ENCODE measurements around the gene SEMA5A. TPM values are rescaled to one million over a fixed set of nuclear protein-coding genes. Genes with fewer than 3 reads are reported as not detected.

Gene SEMA5A
- polyA plus RNA-seq, 3 donors: not detected

DNA sequence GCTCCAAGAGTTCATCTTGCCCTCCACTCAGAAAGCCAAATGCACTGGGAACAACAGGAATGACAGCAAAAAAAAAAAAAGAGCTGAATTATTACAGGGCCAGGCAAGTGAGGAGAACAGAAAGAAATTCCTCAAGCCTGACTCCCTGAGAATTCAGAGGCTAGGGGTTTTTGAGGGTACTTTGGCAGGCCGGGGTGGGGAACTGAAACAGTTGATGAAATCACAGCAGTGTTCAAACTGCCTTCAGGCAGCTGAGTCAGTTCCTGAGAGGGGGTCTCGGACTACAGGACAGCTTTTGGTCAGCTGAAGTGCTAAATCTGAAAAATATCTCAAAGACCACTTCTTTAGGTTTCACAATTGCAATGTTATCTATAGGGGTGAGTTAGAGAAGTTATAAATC, 419.4 kb downstream of the SEMA5A start:
- TF ChIP-seq CTCF (IDR thresholded peaks at IDR 0.05): no peak
- Mint-ChIP-seq H3K4me3 (no peak overlapping the region), H3K36me3 (no peaks in the 10 kb centered on the region), H3K9me3 (peaks cover 0 to 12% (median 2%) of the 10 kb centered on the region in 7 donors), H3K27ac (no peak overlapping the region), H3K4me1 (no peaks in the 10 kb centered on the region), H3K27me3 (ENCODE audit: low read depth in 3 of 3) (peaks cover 0 to 2% (median 2%) of the 10 kb centered on the region in 3 donors)
- Histone ChIP-seq H4K20me1 (ENCODE audit: insufficient read depth, low read length) (no peaks in the 10 kb centered on the region), H2AFZ (ENCODE audit: insufficient read depth, low read depth, low read length, poor library complexity, severe bottlenecking) (no peak overlapping the region), H3K4me3 (replicated peaks in 1 of 3; ENCODE audit: low read depth in 2 of 3, low read length in 3 of 3) (no peak overlapping the region), H3K9ac (ENCODE audit: insufficient read depth, low read length, poor library complexity, severe bottlenecking) (no peak overlapping the region), H3K4me1 (ENCODE audit: control insufficient read depth in 1 of 2, insufficient read depth in 2 of 2, low read length in 2 of 2) (no peaks in the 10 kb centered on the region), H3K36me3 (replicated peaks in 1 of 2; ENCODE audit: control insufficient read depth in 1 of 2, insufficient read depth in 2 of 2, low read length in 2 of 2) (no peaks in the 10 kb centered on the region), H3K79me2 (ENCODE audit: insufficient read depth, low read length) (no peaks in the 10 kb centered on the region), H3K9me3 (replicated peaks in 1 of 2; ENCODE audit: control insufficient read depth in 1 of 2, insufficient read depth in 1 of 2, low read length in 2 of 2) (no peaks in the 10 kb centered on the region), H3K27me3 (ENCODE audit: control insufficient read depth in 2 of 2, insufficient read depth in 2 of 2, low read length in 2 of 2) (no peaks in the 10 kb centered on the region), H3K27ac (ENCODE audit: low read depth in 1 of 2, low read length in 2 of 2) (no peak overlapping the region), H3K4me2 (replicated peaks; ENCODE audit: extremely low read depth, low read length, poor library complexity, severe bottlenecking) (no peak overlapping the region)
- no CpG with 5 or more reads among the region's 2 CpGs for WGBS (ENCODE audit: insufficient coverage)
- intact Hi-C loops (cut with micrococcal nuclease): no loop called here
- no peak for DNase-seq

- DNase-seq: no peak
Observed at GRCh38 chr5:9125852-9126251, 420.0 kb downstream of the SEMA5A start.

More at GRCh38 chr5:9125852-9126251, 420.0 kb downstream of the SEMA5A start:
- Histone ChIP-seq H3K4me1 (ENCODE audit: control insufficient read depth in 1 of 2, insufficient read depth in 2 of 2, low read length in 2 of 2) (no peaks in the 10 kb centered on the region), H3K4me3 (replicated peaks in 1 of 3; ENCODE audit: low read depth in 2 of 3, low read length in 3 of 3) (no peak overlapping the region), H3K79me2 (ENCODE audit: insufficient read depth, low read length) (no peaks in the 10 kb centered on the region), H3K27ac (ENCODE audit: low read depth in 1 of 2, low read length in 2 of 2) (no peak overlapping the region), H3K36me3 (replicated peaks in 1 of 2; ENCODE audit: control insufficient read depth in 1 of 2, insufficient read depth in 2 of 2, low read length in 2 of 2) (no peaks in the 10 kb centered on the region), H3K9ac (ENCODE audit: insufficient read depth, low read length, poor library complexity, severe bottlenecking) (no peak overlapping the region), H2AFZ (ENCODE audit: insufficient read depth, low read depth, low read length, poor library complexity, severe bottlenecking) (no peak overlapping the region), H3K27me3 (ENCODE audit: control insufficient read depth in 2 of 2, insufficient read depth in 2 of 2, low read length in 2 of 2) (no peaks in the 10 kb centered on the region), H3K4me2 (replicated peaks; ENCODE audit: extremely low read depth, low read length, poor library complexity, severe bottlenecking) (no peak overlapping the region), H3K9me3 (replicated peaks in 1 of 2; ENCODE audit: control insufficient read depth in 1 of 2, insufficient read depth in 1 of 2, low read length in 2 of 2) (no peaks in the 10 kb centered on the region), H4K20me1 (ENCODE audit: insufficient read depth, low read length) (no peaks in the 10 kb centered on the region)
- Mint-ChIP-seq H3K9me3 (peaks cover 0 to 12% (median 2%) of the 10 kb centered on the region in 7 donors), H3K36me3 (no peaks in the 10 kb centered on the region), H3K27me3 (ENCODE audit: low read depth in 3 of 3) (peaks cover 0 to 2% (median 2%) of the 10 kb centered on the region in 3 donors), H3K27ac (no peak overlapping the region), H3K4me1 (no peaks in the 10 kb centered on the region), H3K4me3 (no peak overlapping the region)
- intact Hi-C loops (cut with micrococcal nuclease): no loop called here
- 100% methylated on average over 1 of the region's 3 CpGs for WGBS (ENCODE audit: insufficient coverage)
- TF ChIP-seq CTCF (IDR thresholded peaks at IDR 0.05): no peak
